GM12878 (cell line): ENCODE results near the gene REEP5. TPM values are rescaled to one million over a fixed set of nuclear protein-coding genes. Genes with fewer than 3 reads are reported as not detected.
A peak's percentile ranks its signal among the peaks of the same experiment; 100 is the strongest.

Source experiments
- ATAC-seq: fragments of 200-7000 bp; cut with Tn5 transposase; 3 replicates; pipeline ENCODE4 v1.9.1; 2020; ENCODE audit warnings: mild to moderate bottlenecking, moderate library complexity
- BruUV-seq: library from RNA; stranded (reverse); fragments of 400-500 nt; replicated peaks from 2 replicates; lab custom pipeline; 2021; lab: Mats Ljungman, UMichigan
- CTCF ChIA-PET: fragments of 300-600 bp; sonication (Branson Sonifier 250); formaldehyde crosslinking; extraction: SDS; loops from one replicate; lab custom pipeline; 2021; ENCODE audit warnings: inconsistent platforms; lab: Yijun Ruan, JAX
- POLR2A ChIA-PET: fragments of 350-600 bp; formaldehyde crosslinking; extraction: SDS; loops from one replicate; lab custom pipeline; 2021; ENCODE audit warnings: inconsistent platforms; lab: Charles Lee
- RAD21 ChIA-PET: fragments of 300-600 bp; sonication (Branson Sonifier 250); formaldehyde crosslinking; loops from one replicate; lab custom pipeline; 2023; ENCODE audit warnings: antibody characterized with exemption; ENCODE audit not compliant: unreplicated experiment; lab: Charles Lee
- SMC1A ChIA-PET: fragments of 300-600 bp; sonication (Branson Sonifier 250); formaldehyde crosslinking; loops from one replicate; lab custom pipeline; 2023; ENCODE audit not compliant: unreplicated experiment, uncharacterized antibody; lab: Charles Lee
- DNase-seq: peaks from one replicate; pipeline ENCODE4 v3.0.0-alpha.2; 2011; ENCODE audit warnings: low read depth, low spot score
- FAIRE-seq: peaks from 3 replicates; lab custom pipeline; 2011; peaks lifted over from hg19 to GRCh38; lab: Jason Lieb, UNC
- H2AFZ ChIP-seq: 2 replicates; pipeline ENCODE4 v1.6.0; 2011; ENCODE audit warnings: low read depth, low read length, control low read depth; ENCODE audit not compliant: control insufficient read depth
- H3K27ac ChIP-seq: 2 replicates; pipeline ENCODE4 v1.5.1; 2011; ENCODE audit warnings: control low read depth; ENCODE audit not compliant: control insufficient read depth, insufficient read depth
- H3K27me3 ChIP-seq, 2 experiments: replicated peaks in 1 of 2; 2 replicates each; pipeline versions ENCODE4 v1.6.0 to v1.6.1; 2011; ENCODE audit warnings: low read length in 1 of 2; ENCODE audit not compliant: control insufficient read depth in 2 of 2, insufficient read depth in 2 of 2
- H3K36me3 ChIP-seq, 2 experiments: 2 replicates each; pipeline ENCODE4 v1.5.1; 2011; ENCODE audit warnings: low read length in 1 of 2; ENCODE audit not compliant: control insufficient read depth in 2 of 2, insufficient read depth in 2 of 2
- H3K4me1 ChIP-seq: 2 replicates; pipeline ENCODE4 v1.6.1; 2011; ENCODE audit warnings: mild to moderate bottlenecking, low read length, moderate library complexity, mixed read lengths; ENCODE audit not compliant: control insufficient read depth, insufficient read depth
- H3K4me2 ChIP-seq: 2 replicates; pipeline ENCODE4 v1.6.0; 2011; ENCODE audit warnings: control low read depth; ENCODE audit not compliant: control insufficient read depth, insufficient read depth
- H3K4me3 ChIP-seq: fragments of 200-600 bp; sonication (generic); 2 replicates; pipeline ENCODE4 v1.5.1; 2016
- H3K79me2 ChIP-seq: 2 replicates; pipeline ENCODE4 v1.6.0; 2011; ENCODE audit warnings: low read length; ENCODE audit not compliant: control insufficient read depth, insufficient read depth
- H3K9ac ChIP-seq: 2 replicates; pipeline ENCODE4 v1.8.0; 2011; ENCODE audit warnings: low read length, control low read depth, mixed read lengths; ENCODE audit not compliant: control insufficient read depth, insufficient read depth
- H3K9me3 ChIP-seq: replicated peaks from 3 replicates; pipeline ENCODE4 v1.5.1; 2011; ENCODE audit warnings: mild to moderate bottlenecking, low read length; ENCODE audit not compliant: control insufficient read depth, insufficient read depth
- H4K20me1 ChIP-seq: 2 replicates; pipeline ENCODE4 v1.6.0; 2011; ENCODE audit not compliant: control insufficient read depth, insufficient read depth
- BCL11A ChIP-seq: IDR thresholded peaks from 2 replicates; pipeline ENCODE4 v1.6.1; 2011; ENCODE audit warnings: low read depth, low read length
- CBX5 ChIP-seq: sonication (generic); IDR thresholded peaks from 2 replicates; pipeline ENCODE4 v1.6.1; 2016; ENCODE audit warnings: low read depth, moderate library complexity, mild to moderate bottlenecking, inconsistent platforms
- CREM ChIP-seq: IDR thresholded peaks from 2 replicates; pipeline ENCODE4 v1.6.1; 2014; ENCODE audit warnings: antibody characterized with exemption, low read depth
- ETV6 ChIP-seq, 2 experiments: fragments of 450-650 bp in 1 of 2; IDR thresholded peaks in 1 of 2; conservative IDR thresholded peaks in 1 of 2; 2 replicates each; pipeline ENCODE4 v1.6.1; 2014; ENCODE audit warnings: antibody characterized with exemption in 1 of 2, borderline replicate concordance in 1 of 2, low read depth in 1 of 2, mild to moderate bottlenecking in 1 of 2, moderate library complexity in 1 of 2
- JUNB ChIP-seq: IDR thresholded peaks from 2 replicates; pipeline ENCODE4 v1.6.1; 2016; ENCODE audit warnings: antibody characterized with exemption, mild to moderate bottlenecking
- KDM1A ChIP-seq: fragments of 200-600 bp; sonication (generic); IDR thresholded peaks from 2 replicates; pipeline ENCODE4 v1.6.1; 2016; ENCODE audit warnings: borderline replicate concordance
- MEF2A ChIP-seq: IDR thresholded peaks from 2 replicates; pipeline ENCODE4 v1.6.1; 2011; ENCODE audit warnings: low read depth, mild to moderate bottlenecking, low read length, moderate library complexity; ENCODE audit not compliant: insufficient read depth
- MTA2 ChIP-seq: fragments of 450-650 bp; IDR thresholded peaks from 2 replicates; pipeline ENCODE4 v1.6.1; 2016; ENCODE audit warnings: low read depth, mild to moderate bottlenecking, moderate library complexity
- MYB ChIP-seq: fragments of 150-350 bp; IDR thresholded peaks from 2 replicates; pipeline ENCODE4 v1.6.1; 2014; ENCODE audit warnings: mild to moderate bottlenecking, low read depth, low read length, borderline replicate concordance
- NFIC ChIP-seq: IDR thresholded peaks from 2 replicates; pipeline ENCODE4 v1.6.1; 2012; ENCODE audit warnings: low read depth, mild to moderate bottlenecking, inconsistent platforms, low read length, moderate library complexity
- NFYA ChIP-seq: IDR thresholded peaks from 2 replicates; pipeline ENCODE4 v1.6.1; 2011; ENCODE audit warnings: low read depth, mild to moderate bottlenecking, low read length, improper control_type of control experiment, borderline replicate concordance
- POU2F2 ChIP-seq: IDR thresholded peaks from 3 replicates; pipeline ENCODE4 v1.6.1; 2011; ENCODE audit warnings: low read depth, mild to moderate bottlenecking, low read length, borderline replicate concordance
- SP1 ChIP-seq: IDR thresholded peaks from one replicate; pipeline ENCODE4 v1.6.1; 2011; ENCODE audit warnings: low read depth, low read length
- TCF7 ChIP-seq: IDR thresholded peaks from 2 replicates; pipeline ENCODE4 v1.6.1; 2014; ENCODE audit warnings: antibody characterized with exemption, borderline replicate concordance
- ZNF24 ChIP-seq: fragments of 450-650 bp; IDR thresholded peaks from 2 replicates; pipeline ENCODE4 v1.6.1; 2017; ENCODE audit warnings: antibody characterized with exemption, mild to moderate bottlenecking
- WGBS: methylation state at CpG from one replicate; pipeline ENCODE4 v1.1.6; 2016; ENCODE audit warnings: low lambda C conversion rate; ENCODE audit not compliant: insufficient replicate concordance, insufficient coverage; ENCODE audit errors: missing lambda C conversion rate; 5-methylcytosine and 5-hydroxymethylcytosine counted together
- in situ Hi-C: fragments of 300-500 bp; cut with MboI; formaldehyde crosslinking; loops from 9 replicates; pipeline ENCODE4 v1.14.3; 2018; ENCODE audit warnings: mixed read lengths
- intact Hi-C: fragments of 100-400 bp; cut with micrococcal nuclease; formaldehyde crosslinking; loops from one replicate; pipeline ENCODE4 v1.14.2; 2022; ENCODE audit not compliant: unreplicated experiment
- polyA plus RNA-seq, 11 experiments: library from polyadenylated mRNA; depleted of rRNA in 4 of 11; unstranded in 6 of 11; stranded (reverse) in 5 of 11; fragments of >200 nt; fragmentation: Nextera tagmentation in 4 of 11; fragmentation: Illumina TruSeq in 1 of 11; extraction: Ambion mirVana in 4 of 11; extraction: Trizol in 1 of 11; gene quantifications; 1 replicate in 1 of 11; 2 replicates in 10 of 11; pipeline versions ENCODE4 v1.2.1 to v1.2.3, GENCODE V29; 2011 to 2016; ENCODE audit warnings: inconsistent platforms in 2 of 11, missing spikeins in 2 of 11, low read depth in 1 of 11
- total RNA-seq, 4 experiments: library from RNA; depleted of rRNA in 3 of 4; stranded (reverse); fragments of >200 nt in 3 of 4; fragmentation: Illumina TruSeq in 1 of 4; extraction: Trizol in 1 of 4; gene quantifications; 2 replicates each; pipeline versions ENCODE4 v1.2.1 to v1.2.3, GENCODE V29; 2013 to 2021
- TF ChIP-seq, protein P1 (sequence below): fragments of 450-650 bp; IDR thresholded peaks from 2 replicates; pipeline ENCODE4 v1.6.1; 2016; ENCODE audit warnings: mild to moderate bottlenecking
- TF ChIP-seq, protein P2 (sequence below): IDR thresholded peaks from 2 replicates; pipeline ENCODE4 v1.6.1; 2011; ENCODE audit warnings: borderline replicate concordance, low read depth, mild to moderate bottlenecking, moderate library complexity, mixed read lengths, low read length; ENCODE audit not compliant: insufficient read depth; ENCODE audit errors: extremely low read length

Gene REEP5
- total and polyA plus RNA-seq, 10 of the 15 experiments (the other 5 are each of a cell fraction or from before 2014, with no cell fraction given), result 30.5 to 211 (median 113) TPM

DNA sequence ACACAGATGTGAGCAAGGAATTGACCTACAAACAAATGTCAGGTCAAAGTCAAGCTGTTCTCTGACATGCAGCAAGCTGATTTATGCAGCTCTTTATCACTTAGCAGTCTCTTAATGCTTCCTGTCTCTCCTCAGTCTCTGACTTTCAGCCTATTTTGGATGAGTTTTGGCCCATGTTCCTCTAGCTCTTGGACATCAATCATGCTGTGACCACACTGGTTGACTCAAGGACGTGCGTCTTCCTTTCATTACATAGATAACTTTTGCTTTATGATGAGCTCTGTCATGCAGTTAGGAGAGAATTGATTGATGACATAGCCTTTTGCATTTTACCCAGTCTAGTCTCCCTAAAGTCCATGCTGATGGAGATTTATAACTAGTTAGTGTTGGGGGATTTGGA is 9.4 kb upstream of the REEP5 start (continued):
- TF ChIP-seq, protein P1, sequence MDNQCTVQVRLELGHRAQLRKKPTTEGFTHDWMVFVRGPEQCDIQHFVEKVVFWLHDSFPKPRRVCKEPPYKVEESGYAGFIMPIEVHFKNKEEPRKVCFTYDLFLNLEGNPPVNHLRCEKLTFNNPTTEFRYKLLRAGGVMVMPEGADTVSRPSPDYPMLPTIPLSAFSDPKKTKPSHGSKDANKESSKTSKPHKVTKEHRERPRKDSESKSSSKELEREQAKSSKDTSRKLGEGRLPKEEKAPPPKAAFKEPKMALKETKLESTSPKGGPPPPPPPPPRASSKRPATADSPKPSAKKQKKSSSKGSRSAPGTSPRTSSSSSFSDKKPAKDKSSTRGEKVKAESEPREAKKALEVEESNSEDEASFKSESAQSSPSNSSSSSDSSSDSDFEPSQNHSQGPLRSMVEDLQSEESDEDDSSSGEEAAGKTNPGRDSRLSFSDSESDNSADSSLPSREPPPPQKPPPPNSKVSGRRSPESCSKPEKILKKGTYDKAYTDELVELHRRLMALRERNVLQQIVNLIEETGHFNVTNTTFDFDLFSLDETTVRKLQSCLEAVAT, result no peak
- TF ChIP-seq MYB, result no peak
- TF ChIP-seq KDM1A, result no peak

DNA sequence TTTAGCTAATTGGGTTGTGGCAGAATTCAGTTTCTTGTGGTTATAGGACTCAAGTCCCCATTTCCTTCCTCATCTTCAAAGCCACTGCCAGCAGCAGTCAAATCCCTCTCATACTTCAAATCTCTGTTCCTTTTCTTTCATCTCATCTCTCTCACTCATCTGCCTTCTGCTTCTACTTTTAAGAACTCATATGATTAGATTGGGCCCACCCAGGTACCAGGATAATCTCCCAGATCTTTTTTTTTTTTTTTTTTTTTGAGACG is 8.0 kb upstream of the REEP5 start:
- no peak overlapping the region for H2AFZ ChIP-seq
- peak; percentile 69 for ATAC-seq
- WGBS, result no CpG with 5 or more reads among the region's 1 CpG
- ChIA-PET POLR2A (interaction anchor here (0.6 to 1.3 kb wide), 5 partner anchors 24 to 407 kb away, joined by 3 to 9 read pairs (median 4); no protein-coding TSS in a partner anchor), RAD21 (interaction anchor here (0.9 to 1.1 kb wide), 5 partner anchors 13 to 69 kb away, joined by 3 to 5 read pairs (median 3); partner anchors contain the start of genes DCP2 and SRP19), SMC1A (interaction anchor here (0.7 to 4.0 kb wide), 6 partner anchors 27 to 245 kb away, joined by 3 to 15 read pairs (median 3); partner anchors contain the start of gene DCP2), CTCF (interaction anchor here (0.8 to 1.6 kb wide), 4 partner anchors 12 to 42 kb away, joined by 3 to 5 read pairs (median 4); no protein-coding TSS in a partner anchor)
- peaks cover 5% of the 10 kb centered on the region for H3K9me3 ChIP-seq
- peak overlapping the region; percentile 68; the same call in 1 of the 2 replicates for H3K9ac ChIP-seq
- no peaks in the 10 kb centered on the region for H3K36me3 ChIP-seq
- DNase-seq, result peak; percentile 84
- no peak overlapping the region for H3K4me3 ChIP-seq
- H3K79me2 ChIP-seq, result peaks cover 10% of the 10 kb centered on the region
- intact Hi-C loops, result loop anchor here (1.0 kb wide), 3 partner anchors 8 to 34 kb away; partner anchors contain the start of gene REEP5
- no peak for FAIRE-seq
- peaks cover 56% of the 10 kb centered on the region for H3K4me1 ChIP-seq
- peak overlapping the region; percentile 85 for H3K27ac ChIP-seq
- no TSS peak for BruUV-seq
- in situ Hi-C loops, result no loop called here
- no peaks in the 10 kb centered on the region for H3K27me3 ChIP-seq
- peak overlapping the region; percentile 100; the same call in 1 of the 2 replicates for H3K4me2 ChIP-seq
- H4K20me1 ChIP-seq, result no peaks in the 10 kb centered on the region
- TF ChIP-seq MTA2 (peak; percentile 92), ETV6 (conservative IDR thresholded peaks at IDR 0.05 in 1 of 2, IDR thresholded peaks at IDR 0.05 in 1 of 2; ENCODE audit: borderline replicate concordance in 1 of 2, low read depth in 1 of 2) (peak in 1 of 2 experiments; percentile 85; a peak in 2 of 4 replicates), POU2F2 (peak; percentile 39; the same call in 1 of the 3 replicates), BCL11A (peak; percentile 81), NFYA (no peak), MEF2A (0 out of 2 replicates have a peak, but pooled peaks have one; percentile 7), JUNB (peak; percentile 24), TCF7 (peak; percentile 85), CBX5 (0 out of 2 replicates have a peak, but pooled peaks have one; percentile 25), SP1 (no peak), ZNF24 (peak; percentile 43; the same call in 1 of the 2 replicates), NFIC (peak; percentile 68; the same call in 1 of the 2 replicates), CREM (peak; percentile 39; the same call in 1 of the 2 replicates)
- TF ChIP-seq, protein P2, sequence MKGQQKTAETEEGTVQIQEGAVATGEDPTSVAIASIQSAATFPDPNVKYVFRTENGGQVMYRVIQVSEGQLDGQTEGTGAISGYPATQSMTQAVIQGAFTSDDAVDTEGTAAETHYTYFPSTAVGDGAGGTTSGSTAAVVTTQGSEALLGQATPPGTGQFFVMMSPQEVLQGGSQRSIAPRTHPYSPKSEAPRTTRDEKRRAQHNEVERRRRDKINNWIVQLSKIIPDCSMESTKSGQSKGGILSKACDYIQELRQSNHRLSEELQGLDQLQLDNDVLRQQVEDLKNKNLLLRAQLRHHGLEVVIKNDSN, result no peak
- TF ChIP-seq, protein P1, result 0 out of 2 replicates have a peak, but pooled peaks have one; percentile 48
